NT2/D1 (cell line): Measurements from ENCODE around the gene METTL14.

Experiments
- DNase-seq: peaks from one replicate; pipeline ENCODE4 v3.0.0-alpha.2; 2011; ENCODE audit warnings: low read depth, low spot score
- H3K27me3 ChIP-seq: 2 replicates; pipeline ENCODE4 v1.6.0; 2011; ENCODE audit warnings: mild to moderate bottlenecking; ENCODE audit not compliant: insufficient read length, insufficient read depth
- H3K36me3 ChIP-seq: 2 replicates; pipeline ENCODE4 v1.6.1; 2011; ENCODE audit warnings: mild to moderate bottlenecking, low read length, mixed read lengths; ENCODE audit not compliant: insufficient read depth, insufficient read length
- H3K4me1 ChIP-seq: 2 replicates; pipeline ENCODE4 v1.5.1; 2011; ENCODE audit not compliant: insufficient read depth, insufficient read length
- H3K4me3 ChIP-seq: 2 replicates; pipeline ENCODE4 v1.5.1; 2011; ENCODE audit warnings: low read depth; ENCODE audit not compliant: insufficient read length
- H3K9ac ChIP-seq: 2 replicates; pipeline ENCODE4 v1.6.0; 2011; ENCODE audit warnings: low read depth; ENCODE audit not compliant: insufficient read length
- H3K9me3 ChIP-seq: 2 replicates; pipeline ENCODE4 v1.5.1; 2011; ENCODE audit warnings: mild to moderate bottlenecking, low read length; ENCODE audit not compliant: insufficient read depth
- SUZ12 ChIP-seq: IDR thresholded peaks from 2 replicates; pipeline ENCODE4 v1.6.1; 2011; ENCODE audit not compliant: insufficient read length, insufficient read depth; ENCODE audit errors: extremely low read depth
- YY1 ChIP-seq: IDR thresholded peaks from 2 replicates; pipeline ENCODE4 v1.6.1; 2011; ENCODE audit not compliant: insufficient read length, insufficient read depth
- ZNF274 ChIP-seq: IDR thresholded peaks from 2 replicates; pipeline ENCODE4 v1.6.1; 2011; ENCODE audit warnings: mild to moderate bottlenecking, low read depth, low read length

Gene METTL14

DNA sequence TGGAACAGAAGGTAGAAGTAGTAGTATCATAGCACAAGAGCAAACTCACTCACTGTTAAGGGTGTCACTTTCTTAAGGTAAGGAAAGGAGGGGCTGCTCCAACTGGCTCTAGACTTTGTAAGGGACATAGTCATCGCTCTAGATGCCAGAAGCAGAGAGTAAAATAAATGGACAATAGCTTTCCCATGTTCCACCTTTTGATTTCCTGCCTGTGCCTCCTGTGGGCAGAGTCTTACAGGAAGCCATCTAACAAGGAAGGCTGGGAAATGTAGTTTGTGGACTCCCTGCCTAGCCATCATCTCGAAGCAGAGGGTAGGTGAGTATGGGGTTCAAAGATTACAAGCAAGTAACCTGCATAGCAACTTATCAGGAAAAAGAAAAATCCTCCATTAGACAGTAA is 1.7 kb upstream of the METTL14 start:
- DNase-seq: no peak
- no peak for TF ChIP-seq SUZ12
- TF ChIP-seq YY1: no peak
- TF ChIP-seq ZNF274: no peak
- no peak overlapping the region for H3K4me3 ChIP-seq

DNA sequence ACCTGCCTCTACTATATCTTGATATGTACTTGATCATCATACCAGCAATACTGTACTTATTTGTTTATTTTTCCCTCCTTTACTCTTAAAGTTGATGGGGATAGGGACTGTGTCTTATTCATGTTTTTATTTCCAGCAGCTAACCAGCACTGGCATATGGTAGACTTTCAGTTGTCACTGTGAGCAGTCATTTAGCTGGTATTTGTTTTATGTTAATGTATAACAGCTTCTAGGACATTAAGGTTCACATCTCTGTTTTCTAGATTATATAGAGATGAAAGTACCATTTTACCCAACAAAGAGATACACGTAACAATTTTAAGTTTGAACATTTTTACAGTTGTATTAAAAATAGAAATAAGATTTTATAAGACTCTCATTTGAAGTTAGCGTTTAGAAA is 17.9 kb downstream of the METTL14 start:
- Histone ChIP-seq H3K9me3 (no peaks in the 10 kb centered on the region), H3K4me3 (no peak overlapping the region), H3K27me3 (no peaks in the 10 kb centered on the region), H3K36me3 (peaks cover 63% of the 10 kb centered on the region), H3K4me1 (no peaks in the 10 kb centered on the region), H3K9ac (no peak overlapping the region)
- TF ChIP-seq ZNF274 (no peak), YY1 (no peak), SUZ12 (no peak)
- DNase-seq: no peak

More for the DNA sequence above, 1.7 kb upstream of the METTL14 start:
- H3K9me3 ChIP-seq: no peaks in the 10 kb centered on the region
- H3K4me1 ChIP-seq: no peaks in the 10 kb centered on the region
- H3K36me3 ChIP-seq: peaks cover 12% of the 10 kb centered on the region
- H3K9ac ChIP-seq: no peak overlapping the region
- no peaks in the 10 kb centered on the region for H3K27me3 ChIP-seq

DNA sequence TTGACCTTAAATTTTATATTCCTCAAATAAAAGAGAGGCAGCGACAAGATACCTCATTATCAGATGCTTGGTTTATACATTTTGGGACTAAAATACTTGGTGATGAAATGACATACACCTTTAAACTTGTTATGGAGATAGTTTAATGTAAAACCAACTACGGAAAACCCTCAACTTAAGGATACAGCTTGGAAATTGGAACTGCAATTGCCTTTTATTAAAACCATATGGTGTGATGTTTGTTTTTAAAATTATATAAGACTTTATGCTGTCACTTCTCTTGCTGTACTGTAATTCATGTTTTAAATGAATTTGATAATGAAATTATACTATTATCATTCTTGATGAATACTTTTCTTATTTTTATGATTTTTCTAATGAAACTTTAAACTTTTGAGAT is 25.9 kb downstream of the METTL14 start:
- peaks cover 42% of the 10 kb centered on the region for H3K36me3 ChIP-seq
- H3K4me3 ChIP-seq: no peak overlapping the region
- H3K9ac ChIP-seq: no peak overlapping the region
- TF ChIP-seq SUZ12 (no peak), YY1 (no peak), ZNF274 (no peak)
- H3K4me1 ChIP-seq: no peaks in the 10 kb centered on the region
- no peaks in the 10 kb centered on the region for H3K9me3 ChIP-seq
- no peak for DNase-seq
- H3K27me3 ChIP-seq: no peaks in the 10 kb centered on the region

DNA sequence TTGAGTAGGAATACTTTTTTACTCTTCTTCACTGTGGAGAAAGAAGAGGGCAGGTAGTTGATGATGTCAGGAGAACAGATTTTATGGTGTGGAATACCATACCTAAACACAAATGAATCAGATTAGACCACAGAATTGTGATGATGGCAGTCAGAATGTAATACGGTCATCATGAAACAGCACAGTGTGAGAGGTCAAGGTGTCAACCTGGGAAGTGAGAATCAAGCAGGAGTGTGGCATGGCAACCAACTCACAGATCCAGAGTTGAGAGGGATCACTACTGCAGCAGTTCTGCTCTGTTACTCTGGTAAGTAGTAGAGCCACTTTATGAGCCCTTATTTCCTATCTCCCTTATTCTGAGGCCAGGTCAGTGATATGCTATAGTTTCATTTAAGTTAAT is 27.7 kb downstream of the METTL14 start:
- no peak for DNase-seq
- Histone ChIP-seq H3K9me3 (no peaks in the 10 kb centered on the region), H3K4me1 (no peaks in the 10 kb centered on the region), H3K27me3 (no peaks in the 10 kb centered on the region), H3K36me3 (peaks cover 28% of the 10 kb centered on the region), H3K4me3 (no peak overlapping the region), H3K9ac (no peak overlapping the region)
- TF ChIP-seq ZNF274 (no peak), SUZ12 (no peak), YY1 (no peak)

DNA sequence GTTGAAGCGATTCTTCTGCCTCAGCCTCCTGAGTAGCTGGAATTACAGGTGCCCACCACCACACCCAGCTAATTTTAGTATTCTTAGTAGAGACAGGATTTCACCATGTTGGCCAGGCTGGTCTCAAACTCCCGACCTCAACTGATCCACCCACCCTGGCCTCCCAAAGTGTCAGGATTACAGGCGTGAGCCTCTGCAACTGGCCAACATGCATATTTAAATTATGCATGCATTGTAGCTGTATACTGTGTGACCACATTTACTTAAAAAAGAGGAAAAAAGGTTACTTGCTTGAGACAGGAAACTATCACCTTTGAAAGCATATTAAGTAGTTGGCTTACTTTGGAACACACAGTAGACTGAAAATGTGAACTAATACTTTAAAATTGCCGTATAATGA is 29.5 kb downstream of the METTL14 start:
- Histone ChIP-seq H3K27me3 (no peaks in the 10 kb centered on the region), H3K36me3 (peaks cover 22% of the 10 kb centered on the region), H3K4me3 (no peak overlapping the region), H3K4me1 (no peaks in the 10 kb centered on the region), H3K9ac (no peak overlapping the region), H3K9me3 (no peaks in the 10 kb centered on the region)
- no peak for DNase-seq
- TF ChIP-seq ZNF274 (no peak), SUZ12 (no peak), YY1 (no peak)

DNA sequence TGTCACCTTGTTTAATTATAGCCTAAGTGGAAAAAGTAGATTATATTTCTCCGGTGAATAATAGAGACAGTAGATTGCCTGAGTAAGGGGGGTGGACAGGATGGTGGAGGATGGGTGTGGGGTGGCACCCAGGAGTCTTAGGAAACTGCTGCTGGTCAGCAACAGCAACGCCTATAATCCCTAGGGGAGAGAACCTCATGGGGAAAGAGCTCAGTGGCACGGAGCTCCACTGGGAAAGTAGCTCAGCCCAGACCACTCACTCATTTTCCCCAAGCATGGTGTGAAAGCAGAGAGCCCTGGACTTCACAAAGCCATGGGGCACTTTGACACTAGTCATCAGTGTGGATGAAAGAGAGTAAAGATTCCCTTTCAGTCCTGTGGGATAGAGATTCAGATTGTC is 31.1 kb downstream of the METTL14 start:
- no peak overlapping the region for H3K9ac ChIP-seq
- TF ChIP-seq SUZ12 (no peak), ZNF274 (no peak), YY1 (no peak)
- no peaks in the 10 kb centered on the region for H3K4me1 ChIP-seq
- no peaks in the 10 kb centered on the region for H3K27me3 ChIP-seq
- no peak for DNase-seq
- peaks cover 13% of the 10 kb centered on the region for H3K36me3 ChIP-seq
- H3K4me3 ChIP-seq: no peak overlapping the region
- H3K9me3 ChIP-seq: no peaks in the 10 kb centered on the region

DNA sequence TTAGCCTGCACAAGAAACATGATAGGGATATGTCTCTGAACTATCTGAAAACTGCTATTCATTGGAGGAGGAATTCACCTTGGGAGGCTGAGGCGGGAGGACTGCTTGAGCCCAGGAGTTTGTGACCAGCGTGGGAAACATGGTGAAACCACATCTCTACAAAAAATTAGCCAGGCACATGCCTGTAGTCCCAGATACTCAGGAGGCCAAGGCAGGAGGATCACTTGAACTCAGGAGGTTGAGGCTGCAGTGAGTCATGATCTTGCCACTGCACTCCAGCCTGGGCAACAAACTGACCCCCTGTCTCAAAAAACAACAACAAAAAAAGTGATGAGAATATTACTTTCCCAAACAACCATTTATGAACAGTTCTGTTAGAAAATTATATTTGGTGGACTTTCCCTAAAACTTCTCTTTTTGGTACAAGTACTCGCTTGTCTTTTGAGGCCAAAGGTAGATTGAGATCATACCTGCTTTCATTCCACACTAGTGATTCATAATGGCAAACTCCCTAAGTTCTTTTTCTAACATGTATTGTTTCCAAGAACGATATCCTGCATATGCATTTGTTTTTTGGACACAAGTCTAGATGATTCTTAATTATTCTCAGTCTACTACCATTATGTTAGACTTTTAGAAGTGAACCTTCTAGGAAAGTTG is 33.4 kb downstream of the METTL14 start:
- no peaks in the 10 kb centered on the region for H3K9me3 ChIP-seq
- H3K9ac ChIP-seq: no peak overlapping the region
- H3K4me1 ChIP-seq: no peaks in the 10 kb centered on the region
- DNase-seq: no peak
- peaks cover 12% of the 10 kb centered on the region for H3K36me3 ChIP-seq
- H3K27me3 ChIP-seq: no peaks in the 10 kb centered on the region
- TF ChIP-seq SUZ12 (no peak), ZNF274 (no peak), YY1 (no peak)
- no peak overlapping the region for H3K4me3 ChIP-seq
